T-cell (primary cell): Measurements from ENCODE around the gene GGPS1. TPM values are rescaled to one million over a fixed set of nuclear protein-coding genes. Genes with fewer than 3 reads are reported as not detected.
A peak's percentile ranks its signal among the peaks of the same experiment; 100 is the strongest.
"Not testable (repeated sequence)": the region's sequence is repeated elsewhere in the genome, so short reads cannot be mapped to it uniquely, and the experiment has no call there.

Experiments
- ATAC-seq, 4 experiments: fragments of 200-7000 bp in 3 of 4; fragments of 150-1000 bp in 1 of 4; cut with Tn5 transposase; replicated peaks in 1 of 4; 1 replicate in 3 of 4; 2 replicates in 1 of 4; pipeline ENCODE4 v1.10.0; 2021; ENCODE audit warnings: moderate library complexity in 3 of 4, mild to moderate bottlenecking in 2 of 4, moderate number of reproducible peaks in 1 of 4
- CTCF ChIA-PET, 2 donors: fragments of 300-600 bp; sonication (Branson Sonifier 250); formaldehyde crosslinking; loops; one replicate each; lab custom pipeline; 2022; ENCODE audit warnings: antibody characterized with exemption in 2 of 2; lab: Charles Lee
- POLR2A ChIA-PET, 2 donors: fragments of 300-600 bp; sonication (Branson Sonifier 250); formaldehyde crosslinking; loops; one replicate each; lab custom pipeline; 2022; ENCODE audit warnings: antibody characterized with exemption in 2 of 2; lab: Charles Lee
- DNase-seq, 35 experiments: peaks; one replicate each; pipeline versions ENCODE4 v3.0.0 to v3.0.0-alpha.2; 2013 to 2023
- H3K27ac ChIP-seq: one replicate; pipeline ENCODE4 v1.5.1; 2013; ENCODE audit warnings: low read length
- H3K27me3 ChIP-seq, 2 experiments: replicated peaks in 1 of 2; 1 replicate in 1 of 2; 2 replicates in 1 of 2; pipeline versions ENCODE4 v1.6.1 to v1.7.0; 2013; ENCODE audit warnings: low read length in 1 of 2, mixed read lengths in 1 of 2; ENCODE audit not compliant: control insufficient read depth in 2 of 2, insufficient read depth in 2 of 2; ENCODE audit errors: extremely low read depth in 1 of 2
- H3K36me3 ChIP-seq, 2 donors: 1 replicate in 1 of 2; 2 replicates in 1 of 2; pipeline versions ENCODE4 v1.6.1 to v1.7.0; 2013; ENCODE audit warnings: low read length in 1 of 2; ENCODE audit not compliant: control insufficient read depth in 2 of 2, insufficient read depth in 1 of 2; ENCODE audit errors: extremely low read depth in 1 of 2
- H3K4me1 ChIP-seq, 2 experiments: 1 replicate in 1 of 2; 2 replicates in 1 of 2; pipeline versions ENCODE4 v1.6.1 to v1.7.0; 2013; ENCODE audit warnings: low read length in 2 of 2, mixed read lengths in 1 of 2; ENCODE audit not compliant: insufficient read depth in 2 of 2, control insufficient read depth in 1 of 2; ENCODE audit errors: extremely low read depth in 1 of 2
- H3K4me3 ChIP-seq, 2 donors: 1 replicate in 1 of 2; 2 replicates in 1 of 2; pipeline versions ENCODE4 v1.5.1 to v1.7.0; 2013; ENCODE audit warnings: mild to moderate bottlenecking in 2 of 2, low read length in 1 of 2, moderate library complexity in 1 of 2; ENCODE audit not compliant: control insufficient read depth in 1 of 2; ENCODE audit errors: extremely low read depth in 1 of 2
- H3K9me3 ChIP-seq: 2 replicates; pipeline ENCODE4 v1.7.0; 2013
- H3K27ac Mint-ChIP-seq, 2 donors: one replicate each; pipeline ENCODE4 v1.8.0; 2020 to 2021; ENCODE audit warnings: mild to moderate bottlenecking in 2 of 2, mixed read lengths in 2 of 2
- H3K27me3 Mint-ChIP-seq, 2 donors: one replicate each; pipeline ENCODE4 v1.8.0; 2021 to 2022; ENCODE audit warnings: mixed read lengths in 2 of 2
- H3K36me3 Mint-ChIP-seq: one replicate; pipeline ENCODE4 v1.8.0; 2021; ENCODE audit warnings: mixed read lengths
- H3K4me1 Mint-ChIP-seq, 3 donors: one replicate each; pipeline ENCODE4 v1.8.0; 2020 to 2022; ENCODE audit warnings: mixed read lengths in 3 of 3, mild to moderate bottlenecking in 1 of 3
- H3K4me3 Mint-ChIP-seq, 3 donors: one replicate each; pipeline ENCODE4 v1.8.0; 2020 to 2022; ENCODE audit warnings: mild to moderate bottlenecking in 3 of 3, mixed read lengths in 3 of 3, moderate library complexity in 3 of 3
- H3K9me3 Mint-ChIP-seq, 3 donors: one replicate each; pipeline ENCODE4 v1.8.0; 2020 to 2022; ENCODE audit warnings: mixed read lengths in 3 of 3
- WGBS: methylation state at CpG from one replicate; pipeline ENCODE4 v1.1.5; 2013; ENCODE audit warnings: missing lambda C conversion rate; ENCODE audit not compliant: insufficient coverage; 5-methylcytosine and 5-hydroxymethylcytosine counted together
- total RNA-seq, 35 experiments: library from RNA in 6 of 35; stranded (reverse) in 6 of 35; fragments of 120-200 nt in 1 of 35; gene quantifications; one replicate each; pipeline versions ENCODE4 v1.2.1 to v1.2.4 and lab custom pipeline; 2013 to 2026

The GGPS1 gene
- total RNA-seq, 5 donors from 2014 or later (not counting 1 experiment from before 2014, with no cell fraction given): 32.2 to 44.0 (median 39.8) TPM

- Histone ChIP-seq H3K9me3 (no peaks in the 10 kb centered on the region), H3K4me3 (peak within 1 kb of the TSS; percentile 82 to 98), H3K27me3 (no peaks in the 10 kb centered on the region), H3K4me1 (peaks cover 4 to 10% of the 10 kb centered on the region in 2 experiments), H3K27ac (peak within 1 kb of the TSS; percentile 64), H3K36me3 (no peaks in the 10 kb centered on the region)
- peak; percentile 96 to 100 (median 99) for ATAC-seq
- Mint-ChIP-seq H3K27ac (peak within 1 kb of the TSS; percentile 89 to 94), H3K36me3 (no peaks in the 10 kb centered on the region), H3K4me3 (peak within 1 kb of the TSS; percentile 97 to 99 (median 99)), H3K27me3 (no peaks in the 10 kb centered on the region), H3K9me3 (no peaks in the 10 kb centered on the region), H3K4me1 (peaks cover 33 to 41% (median 34%) of the 10 kb centered on the region in 3 donors)
- CTCF ChIA-PET: interaction anchor here (0.6 to 1.3 kb wide), 3 partner anchors 48 to 262 kb away, joined by 3 to 7 read pairs (median 4); no protein-coding TSS in a partner anchor
- POLR2A ChIA-PET: interaction anchor here in 1 of 2 donors (0.5 kb wide), 1 partner anchor 91 kb away, joined by 8 read pairs; no protein-coding TSS in a partner anchor
- peak; percentile 58 to 84 (median 74) for DNase-seq
- 0% methylated on average over 35 of the region's 38 CpGs for WGBS
Observed at GRCh38 chr1:235367000-235367908, 38.9 kb downstream of the GGPS1 start, which contains the start of gene TBCE. Gene TBCE (plus strand): TSS chr1:235367427. CDS start chr1:235380050, 12,623 bp downstream.

GRCh38 chr1:235368428-235368827 lies 40.1 kb downstream of the GGPS1 start:
- no peaks in the 10 kb centered on the region for H3K27me3 Mint-ChIP-seq
- H3K27ac ChIP-seq: no peak overlapping the region
- no peaks in the 10 kb centered on the region for H3K9me3 ChIP-seq
- H3K9me3 Mint-ChIP-seq: no peaks in the 10 kb centered on the region
- ChIA-PET POLR2A (no interaction called here), CTCF (no interaction called here)
- H3K27me3 ChIP-seq: no peaks in the 10 kb centered on the region
- peaks cover 35 to 43% (median 36%) of the 10 kb centered on the region in 3 donors for H3K4me1 Mint-ChIP-seq
- H3K36me3 Mint-ChIP-seq: peaks cover 5% of the 10 kb centered on the region
- H3K36me3 ChIP-seq: no peaks in the 10 kb centered on the region
- peak overlapping the region in 1 of 2 donors; percentile 29 for H3K4me3 ChIP-seq
- peak overlapping the region; percentile 97 to 99 (median 99) for H3K4me3 Mint-ChIP-seq
- ATAC-seq: no peak
- no peak for DNase-seq
- no CpG with 5 or more reads among the region's 5 CpGs for WGBS
- peaks cover 4 to 10% of the 10 kb centered on the region in 2 experiments for H3K4me1 ChIP-seq
- peak overlapping the region in 1 of 2 donors; percentile 94 for H3K27ac Mint-ChIP-seq

- WGBS: 100% methylated on average over 3 of the region's 5 CpGs
- POLR2A ChIA-PET: no interaction called here
- Mint-ChIP-seq H3K4me3 (peak overlapping the region in 2 of 3 donors; percentile 4 to 17), H3K9me3 (no peaks in the 10 kb centered on the region), H3K4me1 (peaks cover 35 to 48% (median 36%) of the 10 kb centered on the region in 3 donors), H3K36me3 (peaks cover 5% of the 10 kb centered on the region), H3K27me3 (no peaks in the 10 kb centered on the region), H3K27ac (no peak overlapping the region)
- Histone ChIP-seq H3K27ac (no peak overlapping the region), H3K27me3 (no peaks in the 10 kb centered on the region), H3K4me1 (peaks cover 4 to 10% of the 10 kb centered on the region in 2 experiments), H3K4me3 (no peak overlapping the region), H3K36me3 (no peaks in the 10 kb centered on the region), H3K9me3 (no peaks in the 10 kb centered on the region)
- no peak for DNase-seq
- CTCF ChIA-PET: no interaction called here
- ATAC-seq: no peak
Observed at GRCh38 chr1:235369802-235370201, 41.4 kb downstream of the GGPS1 start.

GRCh38 chr1:235375919-235376605 lies 47.7 kb downstream of the GGPS1 start:
- no peaks in the 10 kb centered on the region for H3K9me3 Mint-ChIP-seq
- H3K36me3 Mint-ChIP-seq: peaks cover 28% of the 10 kb centered on the region
- 100% methylated on average over 3 of the region's 6 CpGs for WGBS
- Histone ChIP-seq H3K27me3 (no peaks in the 10 kb centered on the region), H3K36me3 (peaks cover 0 to 12% of the 10 kb centered on the region in 2 donors), H3K4me3 (no peak overlapping the region), H3K27ac (no peak overlapping the region), H3K4me1 (no peaks in the 10 kb centered on the region), H3K9me3 (no peaks in the 10 kb centered on the region)
- DNase-seq (no peak), ATAC-seq (no peak)
- H3K27ac Mint-ChIP-seq: peak overlapping the region in 1 of 2 donors; percentile 5
- ChIA-PET CTCF (no interaction called here), POLR2A (no interaction called here)
- no peaks in the 10 kb centered on the region for H3K27me3 Mint-ChIP-seq
- H3K4me3 Mint-ChIP-seq: no peak overlapping the region
- H3K4me1 Mint-ChIP-seq: peaks cover 15 to 17% (median 16%) of the 10 kb centered on the region in 3 donors

GRCh38 chr1:235378134-235378735 lies 49.9 kb downstream of the GGPS1 start:
- CTCF ChIA-PET, H3K9me3 Mint-ChIP-seq, H3K4me1 ChIP-seq, ATAC-seq, H3K27me3 ChIP-seq, DNase-seq, H3K4me3 ChIP-seq, H3K4me3 Mint-ChIP-seq, H3K9me3 ChIP-seq, H3K27me3 Mint-ChIP-seq, H3K27ac Mint-ChIP-seq, H3K27ac ChIP-seq: not testable (repeated sequence)
- H3K36me3 ChIP-seq: peaks cover 0 to 15% of the 10 kb centered on the region in 2 donors
- POLR2A ChIA-PET: interaction anchor here in 1 of 2 donors (0.7 kb wide), 1 partner anchor 15 kb away, joined by 4 read pairs; no protein-coding TSS in a partner anchor
- 100% methylated on average over 1 of the region's 11 CpGs for WGBS
- Mint-ChIP-seq H3K4me1 (peaks cover 12 to 15% (median 13%) of the 10 kb centered on the region in 3 donors), H3K36me3 (peaks cover 31% of the 10 kb centered on the region)
